Bone marrow (tissue), 2 donors: ENCODE results near the gene SCD.

Experiments used
- DNase-seq, 2 donors: peaks; one replicate each; lab custom pipeline; 2025; lab: John Stamatoyannopoulos, UW

The SCD gene

DNA sequence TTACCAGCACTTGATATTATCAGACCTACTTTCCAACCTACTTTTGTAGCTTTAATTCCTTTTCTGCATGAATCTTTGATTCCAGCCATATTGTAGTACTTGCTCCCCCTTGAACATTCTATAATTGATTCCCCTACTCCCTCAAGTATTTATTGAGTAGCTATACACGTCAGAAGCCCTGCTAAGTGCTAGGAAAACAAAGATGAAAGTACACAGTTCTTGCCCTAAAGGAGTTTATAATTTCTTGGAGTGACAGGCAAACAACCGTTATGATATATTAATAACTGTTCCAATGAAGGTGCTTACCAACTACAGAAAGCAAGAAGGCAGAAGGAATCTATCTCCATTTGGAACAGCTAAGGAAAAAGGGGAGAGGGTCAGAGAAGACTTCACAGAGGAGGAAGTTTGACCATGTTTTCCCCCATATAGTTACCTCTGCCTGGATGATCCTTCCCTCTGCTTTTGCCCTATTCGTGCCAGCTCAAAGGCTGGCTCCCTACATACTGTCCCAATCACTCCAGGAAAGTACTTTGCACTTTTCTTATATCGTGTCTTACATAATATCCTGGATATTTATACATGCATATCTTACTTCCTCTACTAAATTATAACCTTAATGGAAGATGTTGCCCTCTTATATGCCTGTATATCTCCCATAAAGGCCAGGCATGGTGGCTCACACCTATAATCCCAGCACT lies 54.7 kb downstream of the SCD start:
- DNase-seq, result no peak

DNA sequence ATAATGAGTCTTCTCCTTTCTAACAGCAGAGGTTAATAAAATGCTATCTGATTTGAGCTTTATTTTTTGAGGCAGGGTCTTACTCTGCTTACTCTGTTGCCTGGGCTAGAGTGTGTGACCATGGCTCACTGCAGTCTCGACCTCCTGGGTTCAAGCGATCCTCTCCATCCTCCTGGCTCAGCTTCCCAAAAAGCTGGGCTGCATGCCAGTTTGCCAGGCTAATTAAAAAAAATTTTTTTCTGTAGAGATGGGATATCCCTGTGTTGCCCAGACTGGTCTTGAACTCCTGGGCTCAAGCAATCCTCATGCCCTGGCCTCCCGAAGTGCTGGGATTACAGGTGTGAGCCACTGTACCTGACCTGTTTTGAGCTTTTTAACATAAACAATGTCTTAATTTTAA lies 56.7 kb downstream of the SCD start:
- DNase-seq, result no peak

DNA sequence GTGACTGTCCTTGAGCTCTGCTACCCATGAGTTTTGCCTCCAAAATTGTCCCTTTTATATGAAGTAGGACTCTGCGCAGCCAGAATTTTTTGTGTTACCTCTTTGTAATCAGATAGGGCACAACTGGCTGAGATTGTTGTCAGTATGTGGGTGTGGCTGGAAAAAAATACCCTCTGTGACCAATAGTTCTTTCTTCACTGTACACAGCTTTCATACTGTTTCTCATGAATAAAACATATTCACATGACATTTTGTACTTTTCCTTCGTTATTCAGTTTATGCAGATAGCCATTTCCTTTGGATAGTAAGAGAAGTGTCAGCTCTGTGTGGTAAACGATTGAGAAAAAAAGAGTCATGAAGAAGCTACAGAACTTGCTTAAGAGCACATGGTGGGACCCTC lies 66.1 kb downstream of the SCD start:
- DNase-seq, result no peak
